Measurements from ENCODE around the gene MUC3A. TPM values are rescaled to one million over a fixed set of nuclear protein-coding genes. Genes with fewer than 3 reads are reported as not detected.

Gene MUC3A
- total RNA-seq, 1 experiment from 2014 or later: not detected

DNA sequence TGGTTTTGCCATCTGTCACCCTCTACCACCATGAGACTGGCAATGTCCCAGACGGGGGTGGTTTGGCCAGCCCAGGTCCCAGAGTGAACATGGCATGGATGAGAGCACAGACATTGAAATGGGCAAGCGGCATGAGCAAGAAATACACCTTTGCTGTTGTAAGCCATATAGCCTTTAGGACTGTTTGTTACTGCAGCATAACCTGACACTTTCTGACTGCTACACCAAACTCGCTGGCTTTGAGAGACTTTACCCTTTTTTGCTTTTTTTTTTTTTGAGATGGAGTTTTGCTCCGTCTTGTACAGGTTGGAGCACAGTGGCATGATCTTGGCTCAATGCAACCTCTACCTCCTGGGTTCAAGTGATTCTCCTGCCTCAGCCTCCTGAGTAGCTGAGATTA, 5.2 kb upstream of the MUC3A start:
- in situ Hi-C loops (cut with HindIII; ENCODE audit: low sequenced_read_pairs): no loop called here
- no peak for DNase-seq (ENCODE audit: low spot score)

DNA sequence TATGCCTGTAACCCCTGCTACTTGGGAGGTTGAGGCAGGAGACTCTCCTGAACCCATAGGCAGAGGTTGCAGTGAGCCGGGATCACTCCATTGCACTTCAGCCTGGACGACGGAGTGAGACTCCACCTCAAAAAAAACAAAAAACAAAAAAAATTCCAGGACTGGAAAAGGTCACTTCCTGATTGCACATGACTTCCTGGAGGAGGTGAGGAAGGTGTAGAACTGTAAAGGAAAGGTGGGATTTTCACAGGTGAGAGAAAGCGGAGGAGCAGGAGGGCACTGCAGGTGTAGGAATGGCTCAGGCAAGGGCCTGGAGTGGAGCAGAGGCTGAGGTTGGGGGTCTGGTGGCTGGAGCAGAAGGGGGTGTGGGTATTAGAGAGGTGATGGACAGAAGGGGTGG, 3.2 kb upstream of the MUC3A start:
- DNase-seq (ENCODE audit: low spot score): no peak
- in situ Hi-C loops (cut with HindIII; ENCODE audit: low sequenced_read_pairs): no loop called here

GRCh38 chr7:100946766-100947365, 2.5 kb upstream of the MUC3A start:
- in situ Hi-C loops (cut with HindIII; ENCODE audit: low sequenced_read_pairs): no loop called here
- no peak for DNase-seq (ENCODE audit: low spot score)

- in situ Hi-C loops (cut with HindIII; ENCODE audit: low sequenced_read_pairs): no loop called here
- DNase-seq (ENCODE audit: low spot score): no peak
Observed at GRCh38 chr7:100947792-100948191, 1.5 kb upstream of the MUC3A start.

DNA sequence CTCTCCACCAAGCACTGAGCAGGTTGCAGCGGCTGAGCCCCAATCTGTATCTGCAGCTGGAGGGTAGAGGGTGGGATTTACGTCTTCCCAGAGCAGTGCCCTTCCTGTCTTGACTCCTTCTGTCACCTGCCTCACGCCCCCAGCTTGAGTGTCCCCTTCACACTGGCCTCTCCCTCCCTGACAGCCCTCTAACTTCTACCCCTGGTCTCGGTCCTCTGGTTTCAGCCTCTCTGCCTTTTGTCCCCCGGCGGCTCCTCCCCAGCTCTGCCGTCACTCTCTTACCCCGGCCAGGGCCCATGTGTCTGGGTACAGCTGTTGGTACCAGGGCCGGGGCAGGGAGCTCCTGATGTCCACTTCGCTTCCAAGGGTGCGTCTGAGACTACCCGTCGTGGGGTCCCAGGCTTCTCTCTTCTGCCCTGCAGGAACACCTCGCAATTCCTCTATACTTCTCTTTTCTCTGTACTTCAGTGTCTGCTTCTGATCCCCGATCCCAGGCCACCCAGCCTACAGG, 654 bp downstream of the MUC3A start:
- no peak for DNase-seq (ENCODE audit: low spot score)
- in situ Hi-C loops (cut with HindIII; ENCODE audit: low sequenced_read_pairs): no loop called here

GRCh38 chr7:100951172-100951571, 1.8 kb downstream of the MUC3A start:
- no peak for DNase-seq (ENCODE audit: low spot score)
- in situ Hi-C loops (cut with HindIII; ENCODE audit: low sequenced_read_pairs): no loop called here

- DNase-seq (ENCODE audit: low spot score): no peak
- in situ Hi-C loops (cut with HindIII; ENCODE audit: low sequenced_read_pairs): no loop called here
Observed at GRCh38 chr7:100951888-100952560, 2.7 kb downstream of the MUC3A start.

DNA sequence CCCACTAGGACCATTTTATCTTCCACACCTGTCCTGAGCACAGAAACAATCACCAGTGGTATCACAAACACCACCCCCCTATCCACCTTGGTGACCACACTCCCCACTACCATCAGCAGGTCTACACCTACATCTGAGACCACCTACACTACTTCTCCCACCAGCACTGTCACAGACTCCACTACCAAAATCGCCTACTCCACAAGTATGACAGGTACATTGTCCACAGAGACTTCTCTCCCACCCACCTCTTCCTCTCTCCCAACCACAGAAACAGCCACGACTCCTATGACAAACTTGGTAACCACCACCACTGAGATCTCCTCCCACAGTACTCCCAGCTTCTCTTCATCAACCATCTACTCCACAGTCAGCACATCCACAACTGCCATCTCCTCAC, 3.3 kb downstream of the MUC3A start:
- in situ Hi-C loops (cut with HindIII; ENCODE audit: low sequenced_read_pairs): no loop called here
- DNase-seq (ENCODE audit: low spot score): no peak

- in situ Hi-C loops (cut with HindIII; ENCODE audit: low sequenced_read_pairs): no loop called here
- DNase-seq (ENCODE audit: low spot score): no peak
Observed at GRCh38 chr7:100957832-100958421, 8.6 kb downstream of the MUC3A start.

DNA sequence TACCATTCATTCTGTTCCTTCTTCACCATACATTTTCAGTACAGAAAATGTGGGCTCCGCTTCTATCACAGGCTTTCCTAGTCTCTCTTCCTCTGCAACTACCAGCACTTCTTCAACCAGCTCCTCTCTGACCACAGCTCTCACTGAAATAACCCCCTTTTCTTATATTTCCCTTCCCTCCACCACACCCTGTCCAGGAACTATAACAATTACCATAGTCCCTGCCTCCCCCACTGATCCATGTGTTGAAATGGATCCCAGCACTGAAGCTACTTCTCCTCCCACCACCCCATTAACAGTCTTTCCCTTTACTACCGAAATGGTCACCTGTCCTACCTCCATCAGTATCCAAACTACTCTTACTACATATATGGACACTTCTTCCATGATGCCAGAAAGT, 10.6 kb downstream of the MUC3A start:
- in situ Hi-C loops (cut with HindIII; ENCODE audit: low sequenced_read_pairs): no loop called here
- no peak for DNase-seq (ENCODE audit: low spot score)

- DNase-seq (ENCODE audit: low spot score): no peak
- in situ Hi-C loops (cut with HindIII; ENCODE audit: low sequenced_read_pairs): no loop called here
Observed at GRCh38 chr7:100962537-100962936, 13.2 kb downstream of the MUC3A start.

DNA sequence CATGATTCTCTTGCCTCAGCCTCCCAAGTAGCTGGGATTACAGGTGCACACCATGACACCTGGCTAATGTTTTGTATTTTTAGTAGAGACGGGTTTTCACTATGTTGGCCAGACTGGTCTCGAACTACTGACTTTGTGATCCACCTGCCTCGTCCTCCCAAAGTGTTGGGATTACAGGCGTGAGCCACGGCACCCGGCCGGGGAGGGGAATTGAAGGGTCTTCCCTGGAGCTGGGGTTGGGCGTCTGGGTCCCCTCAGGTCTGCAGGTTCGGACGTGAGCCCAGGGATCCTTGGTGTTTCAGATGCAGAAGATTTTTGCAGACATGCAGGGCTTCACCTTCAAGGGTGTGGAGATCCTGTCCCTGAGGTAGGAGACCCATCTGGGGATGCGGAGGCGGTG, 14.1 kb downstream of the MUC3A start:
- in situ Hi-C loops (cut with HindIII; ENCODE audit: low sequenced_read_pairs): no loop called here
- DNase-seq (ENCODE audit: low spot score): no peak

DNA sequence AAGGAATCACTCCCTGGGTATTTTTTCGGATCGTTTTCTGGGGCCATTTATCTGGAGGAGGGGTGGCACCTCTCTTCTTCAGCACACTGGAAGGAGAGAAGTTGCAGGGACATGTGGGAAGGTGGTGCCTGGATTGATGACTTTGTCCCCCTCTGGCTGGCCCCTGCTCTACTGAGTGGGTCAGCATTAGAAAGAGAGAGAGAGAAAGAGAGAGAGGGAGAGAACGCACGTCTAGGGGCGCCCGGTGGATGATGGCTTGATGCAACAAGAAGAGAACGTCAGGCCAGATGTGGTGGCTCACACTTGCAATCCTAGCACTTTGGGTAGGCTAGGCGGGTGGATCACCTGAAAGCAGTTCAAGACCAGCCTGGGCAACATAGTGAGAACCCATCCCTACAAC, 14.5 kb downstream of the MUC3A start:
- no peak for DNase-seq (ENCODE audit: low spot score)
- in situ Hi-C loops (cut with HindIII; ENCODE audit: low sequenced_read_pairs): no loop called here

DNA sequence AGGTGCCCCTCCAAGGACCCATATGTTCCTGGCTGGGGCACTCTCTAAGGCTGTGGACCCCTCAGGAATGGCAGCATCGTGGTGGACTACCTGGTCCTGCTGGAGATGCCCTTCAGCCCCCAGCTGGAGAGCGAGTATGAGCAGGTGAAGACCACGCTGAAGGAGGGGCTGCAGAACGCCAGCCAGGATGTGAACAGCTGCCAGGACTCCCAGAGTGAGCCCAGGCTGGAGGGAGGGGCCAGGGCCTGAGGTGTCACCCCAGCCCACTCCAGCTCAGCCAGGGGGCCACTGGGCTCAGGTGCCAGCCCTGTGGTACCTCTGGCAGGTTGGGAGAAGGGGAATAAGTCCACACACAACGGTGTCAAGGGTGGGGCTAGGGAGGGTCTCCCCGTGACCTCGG, 15.3 kb downstream of the MUC3A start:
- in situ Hi-C loops (cut with HindIII; ENCODE audit: low sequenced_read_pairs): no loop called here
- DNase-seq (ENCODE audit: low spot score): no peak

DNA sequence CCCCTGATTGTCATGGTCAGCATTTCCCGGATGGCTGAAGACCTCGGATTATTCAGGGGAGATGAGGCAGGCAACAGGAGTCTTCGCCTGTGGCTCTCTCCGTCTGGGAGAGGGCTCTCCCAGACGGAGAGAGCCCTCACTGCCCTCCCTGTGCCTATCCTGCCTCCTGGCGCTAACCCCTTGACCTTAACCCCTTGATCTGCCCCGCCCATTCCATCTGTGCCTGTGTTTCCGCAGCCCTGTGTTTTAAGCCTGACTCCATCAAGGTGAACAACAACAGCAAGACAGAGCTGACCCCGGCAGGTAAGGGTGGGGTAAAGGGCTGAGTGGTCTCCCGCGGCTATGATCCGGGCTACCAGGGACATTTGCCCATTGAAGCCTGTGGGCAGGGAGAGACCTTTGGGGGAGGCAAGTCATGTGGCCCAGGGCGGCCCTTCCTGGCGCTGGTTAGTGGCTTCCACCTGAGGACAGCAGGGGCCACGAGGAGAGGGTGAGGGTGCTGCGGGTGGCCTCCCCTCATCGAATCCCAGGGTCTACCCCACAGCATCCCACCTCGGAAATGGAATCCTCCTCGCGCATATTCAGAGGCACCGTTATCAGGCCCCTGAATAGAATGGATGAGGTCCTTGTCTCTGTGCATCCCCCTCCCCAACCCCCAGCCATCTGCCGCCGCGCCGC, 15.8 kb downstream of the MUC3A start:
- in situ Hi-C loops (cut with HindIII; ENCODE audit: low sequenced_read_pairs): no loop called here
- no peak for DNase-seq (ENCODE audit: low spot score)

GRCh38 chr7:100965723-100966541, 16.6 kb downstream of the MUC3A start:
- DNase-seq (ENCODE audit: low spot score): peak; percentile 25
- in situ Hi-C loops (cut with HindIII; ENCODE audit: low sequenced_read_pairs): no loop called here

DNA sequence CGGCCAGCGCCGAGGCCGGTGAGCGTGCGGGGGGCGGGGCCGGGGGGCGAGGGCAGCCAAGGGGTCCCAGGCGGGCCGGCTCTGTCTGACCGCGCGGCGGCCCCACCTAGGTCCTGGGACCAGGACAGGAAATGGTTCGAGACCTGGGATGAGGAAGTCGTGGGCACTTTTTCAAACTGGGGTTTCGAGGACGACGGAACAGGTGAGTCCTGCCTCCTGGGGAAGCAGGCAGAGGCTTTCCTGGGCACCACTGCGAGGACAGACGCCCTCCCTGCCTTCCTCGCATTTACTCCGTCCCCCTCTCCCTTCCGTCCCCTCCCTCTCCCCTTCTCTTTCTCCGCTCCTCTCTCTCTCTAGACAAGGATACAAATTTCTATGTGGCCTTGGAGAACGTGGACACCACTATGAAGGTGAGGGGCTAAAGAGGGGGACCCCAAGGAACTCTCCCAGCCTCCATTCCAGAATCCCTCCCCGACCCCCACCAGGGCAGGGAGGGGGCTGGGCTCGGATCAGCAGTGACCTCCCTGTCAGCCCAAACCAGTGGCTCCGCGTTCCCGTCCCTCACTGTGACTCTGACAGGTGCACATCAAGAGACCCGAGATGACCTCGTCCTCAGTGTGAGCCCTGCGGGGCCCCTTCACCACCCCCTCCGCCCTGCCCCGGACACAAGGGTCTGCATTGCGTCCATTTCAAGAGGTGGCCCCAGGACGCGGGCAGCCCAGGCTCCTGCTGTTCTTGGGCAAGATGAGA, 17.4 kb downstream of the MUC3A start:
- no peak for DNase-seq (ENCODE audit: low spot score)
- in situ Hi-C loops (cut with HindIII; ENCODE audit: low sequenced_read_pairs): no loop called here

- DNase-seq (ENCODE audit: low spot score): no peak
- in situ Hi-C loops (cut with HindIII; ENCODE audit: low sequenced_read_pairs): no loop called here
Observed at GRCh38 chr7:100967292-100967863, 18.0 kb downstream of the MUC3A start.

Data from G401 (cell line).